ENCODE data around the gene GLT1D1. TPM values are rescaled to one million over a fixed set of nuclear protein-coding genes. Genes with fewer than 3 reads are reported as not detected.

The GLT1D1 gene
- total and polyA plus RNA-seq, 2 donors: 0.27 to 0.58 TPM

GRCh38 chr12:128928361-128928760, 75.1 kb downstream of the GLT1D1 start:
- Histone ChIP-seq H3K27ac (ENCODE audit: low read depth) (no peak overlapping the region), H3K4me3 (ENCODE audit: low read depth, low read length) (no peak overlapping the region), H3K36me3 (ENCODE audit: insufficient read depth) (no peaks in the 10 kb centered on the region), H3K4me1 (ENCODE audit: insufficient read depth) (no peaks in the 10 kb centered on the region)
- WGBS: 83% methylated on average over 12 of the region's 12 CpGs
- no peak for DNase-seq (ENCODE audit: extremely low spot score)

- no peak for DNase-seq (ENCODE audit: extremely low spot score)
These were observed 75.8 kb downstream of the GLT1D1 start for GRCh38 chr12:128929057-128929456.

GRCh38 chr12:128930606-128931005, 77.3 kb downstream of the GLT1D1 start:
- DNase-seq (ENCODE audit: extremely low spot score): no peak
- H3K4me1 ChIP-seq (ENCODE audit: insufficient read depth): no peaks in the 10 kb centered on the region
- H3K36me3 ChIP-seq (ENCODE audit: insufficient read depth): no peaks in the 10 kb centered on the region
- no peak overlapping the region for H3K27ac ChIP-seq (ENCODE audit: low read depth)
- H3K4me3 ChIP-seq (ENCODE audit: low read depth, low read length): no peak overlapping the region
- WGBS: 57% methylated on average over 13 of the region's 13 CpGs

More at GRCh38 chr12:128929057-128929456, 75.8 kb downstream of the GLT1D1 start:
- Histone ChIP-seq H3K4me3 (ENCODE audit: low read depth, low read length) (no peak overlapping the region), H3K36me3 (ENCODE audit: insufficient read depth) (no peaks in the 10 kb centered on the region), H3K27ac (ENCODE audit: low read depth) (no peak overlapping the region), H3K4me1 (ENCODE audit: insufficient read depth) (no peaks in the 10 kb centered on the region)
- 73% methylated on average over 12 of the region's 12 CpGs for WGBS

GRCh38 chr12:128932521-128932920, 79.2 kb downstream of the GLT1D1 start:
- H3K4me1 ChIP-seq (ENCODE audit: insufficient read depth): no peaks in the 10 kb centered on the region
- H3K27ac ChIP-seq (ENCODE audit: low read depth): no peak overlapping the region
- WGBS: 79% methylated on average over 20 of the region's 20 CpGs
- no peak overlapping the region for H3K4me3 ChIP-seq (ENCODE audit: low read depth, low read length)
- no peak for DNase-seq (ENCODE audit: extremely low spot score)
- no peaks in the 10 kb centered on the region for H3K36me3 ChIP-seq (ENCODE audit: insufficient read depth)

- H3K36me3 ChIP-seq (ENCODE audit: insufficient read depth): no peaks in the 10 kb centered on the region
- DNase-seq (ENCODE audit: extremely low spot score): no peak
- H3K4me3 ChIP-seq (ENCODE audit: low read depth, low read length): no peak overlapping the region
- H3K27ac ChIP-seq (ENCODE audit: low read depth): no peak overlapping the region
- 80% methylated on average over 27 of the region's 27 CpGs for WGBS
- H3K4me1 ChIP-seq (ENCODE audit: insufficient read depth): no peaks in the 10 kb centered on the region
These were observed 79.8 kb downstream of the GLT1D1 start for GRCh38 chr12:128933039-128933438.

- H3K27ac ChIP-seq (ENCODE audit: low read depth): no peak overlapping the region
- H3K4me1 ChIP-seq (ENCODE audit: insufficient read depth): no peaks in the 10 kb centered on the region
- no peak for DNase-seq (ENCODE audit: extremely low spot score)
- WGBS: 89% methylated on average over 7 of the region's 7 CpGs
- no peak overlapping the region for H3K4me3 ChIP-seq (ENCODE audit: low read depth, low read length)
- no peaks in the 10 kb centered on the region for H3K36me3 ChIP-seq (ENCODE audit: insufficient read depth)
These were observed 80.6 kb downstream of the GLT1D1 start for GRCh38 chr12:128933926-128934325.

GRCh38 chr12:128938886-128939285, 85.6 kb downstream of the GLT1D1 start:
- 85% methylated on average over 5 of the region's 5 CpGs for WGBS
- H3K4me3 ChIP-seq (ENCODE audit: low read depth, low read length): no peak overlapping the region
- H3K27ac ChIP-seq (ENCODE audit: low read depth): no peak overlapping the region
- DNase-seq (ENCODE audit: extremely low spot score): no peak
- H3K36me3 ChIP-seq (ENCODE audit: insufficient read depth): no peaks in the 10 kb centered on the region
- H3K4me1 ChIP-seq (ENCODE audit: insufficient read depth): no peaks in the 10 kb centered on the region

GRCh38 chr12:128940090-128940888, 87.0 kb downstream of the GLT1D1 start:
- Histone ChIP-seq H3K36me3 (ENCODE audit: insufficient read depth) (no peaks in the 10 kb centered on the region), H3K27ac (ENCODE audit: low read depth) (no peak overlapping the region), H3K4me1 (ENCODE audit: insufficient read depth) (no peaks in the 10 kb centered on the region), H3K4me3 (ENCODE audit: low read depth, low read length) (no peak overlapping the region)
- 87% methylated on average over 15 of the region's 15 CpGs for WGBS
- no peak for DNase-seq (ENCODE audit: extremely low spot score)

GRCh38 chr12:128940974-128941373, 87.7 kb downstream of the GLT1D1 start:
- DNase-seq (ENCODE audit: extremely low spot score): no peak
- Histone ChIP-seq H3K36me3 (ENCODE audit: insufficient read depth) (no peaks in the 10 kb centered on the region), H3K4me3 (ENCODE audit: low read depth, low read length) (no peak overlapping the region), H3K4me1 (ENCODE audit: insufficient read depth) (no peaks in the 10 kb centered on the region), H3K27ac (ENCODE audit: low read depth) (no peak overlapping the region)
- 88% methylated on average over 5 of the region's 5 CpGs for WGBS

- no peaks in the 10 kb centered on the region for H3K4me1 ChIP-seq (ENCODE audit: insufficient read depth)
- no peak for DNase-seq (ENCODE audit: extremely low spot score)
- 81% methylated on average over 11 of the region's 11 CpGs for WGBS
These were observed 89.7 kb downstream of the GLT1D1 start for GRCh38 chr12:128942960-128943477.

GRCh38 chr12:128944956-128945355, 91.7 kb downstream of the GLT1D1 start:
- Histone ChIP-seq H3K4me3 (ENCODE audit: low read depth, low read length) (no peak overlapping the region), H3K27ac (ENCODE audit: low read depth) (no peak overlapping the region), H3K36me3 (ENCODE audit: insufficient read depth) (no peaks in the 10 kb centered on the region), H3K4me1 (ENCODE audit: insufficient read depth) (no peaks in the 10 kb centered on the region)
- 95% methylated on average over 27 of the region's 27 CpGs for WGBS
- DNase-seq (ENCODE audit: extremely low spot score): no peak

More at GRCh38 chr12:128942960-128943477, 89.7 kb downstream of the GLT1D1 start:
- H3K27ac ChIP-seq (ENCODE audit: low read depth): no peak overlapping the region
- no peak overlapping the region for H3K4me3 ChIP-seq (ENCODE audit: low read depth, low read length)
- no peaks in the 10 kb centered on the region for H3K36me3 ChIP-seq (ENCODE audit: insufficient read depth)

GRCh38 chr12:128947209-128947608, 93.9 kb downstream of the GLT1D1 start:
- 81% methylated on average over 10 of the region's 10 CpGs for WGBS
- Histone ChIP-seq H3K4me3 (ENCODE audit: low read depth, low read length) (no peak overlapping the region), H3K4me1 (ENCODE audit: insufficient read depth) (no peaks in the 10 kb centered on the region), H3K27ac (ENCODE audit: low read depth) (no peak overlapping the region), H3K36me3 (ENCODE audit: insufficient read depth) (no peaks in the 10 kb centered on the region)
- no peak for DNase-seq (ENCODE audit: extremely low spot score)

- no peak for DNase-seq (ENCODE audit: extremely low spot score)
These were observed 95.8 kb downstream of the GLT1D1 start for GRCh38 chr12:128949086-128949485.

GRCh38 chr12:128951448-128951847, 98.2 kb downstream of the GLT1D1 start:
- 77% methylated on average over 13 of the region's 13 CpGs for WGBS
- DNase-seq (ENCODE audit: extremely low spot score): no peak
- no peaks in the 10 kb centered on the region for H3K36me3 ChIP-seq (ENCODE audit: insufficient read depth)

More at GRCh38 chr12:128949086-128949485, 95.8 kb downstream of the GLT1D1 start:
- H3K4me1 ChIP-seq (ENCODE audit: insufficient read depth): no peaks in the 10 kb centered on the region
- H3K36me3 ChIP-seq (ENCODE audit: insufficient read depth): no peaks in the 10 kb centered on the region
- no peak overlapping the region for H3K4me3 ChIP-seq (ENCODE audit: low read depth, low read length)
- 82% methylated on average over 5 of the region's 5 CpGs for WGBS
- no peak overlapping the region for H3K27ac ChIP-seq (ENCODE audit: low read depth)

More at GRCh38 chr12:128951448-128951847, 98.2 kb downstream of the GLT1D1 start:
- no peak overlapping the region for H3K27ac ChIP-seq (ENCODE audit: low read depth)
- no peaks in the 10 kb centered on the region for H3K4me1 ChIP-seq (ENCODE audit: insufficient read depth)
- no peak overlapping the region for H3K4me3 ChIP-seq (ENCODE audit: low read depth, low read length)
